ENCODE results near the gene CYP46A1. TPM values are rescaled to one million over a fixed set of nuclear protein-coding genes. Genes with fewer than 3 reads are reported as not detected.

The CYP46A1 gene
- total and polyA plus RNA-seq, 7 experiments from 2014 or later, result 0.02 to 0.34 (median 0.23) TPM; not detected in 1

DNA sequence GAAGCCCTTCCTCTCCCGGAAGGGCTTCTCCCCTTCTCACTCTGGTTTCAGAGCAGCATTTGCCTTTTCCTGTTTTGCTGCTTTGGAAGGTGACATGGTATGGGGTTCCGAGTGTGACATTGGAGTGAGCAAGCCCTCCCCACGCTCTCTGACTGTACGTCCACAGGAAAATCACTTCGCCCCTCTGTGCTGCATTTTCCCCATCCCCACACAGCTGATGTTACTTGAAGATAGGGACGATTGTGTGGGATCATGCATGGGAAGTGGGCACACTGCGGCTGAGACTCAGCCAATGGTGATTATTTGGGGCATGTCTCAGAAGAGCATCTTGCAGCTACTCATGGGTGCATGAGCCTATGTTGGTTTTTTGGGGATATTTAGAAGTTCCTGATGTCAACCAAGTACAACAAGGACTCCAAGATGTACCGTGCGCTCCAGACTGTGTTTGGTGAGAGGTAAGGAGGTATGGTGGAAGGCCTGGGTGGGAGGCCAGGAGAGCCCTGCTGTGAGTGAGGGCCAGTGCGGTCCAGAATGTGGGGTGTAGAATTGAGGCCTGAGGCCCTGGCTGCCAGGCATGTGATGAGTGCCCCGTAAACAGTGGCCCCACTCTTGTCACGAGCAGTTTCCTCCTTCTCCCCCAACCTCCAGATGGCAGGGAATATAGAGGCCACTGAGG, 15.1 kb downstream of the CYP46A1 start:
- no peak overlapping the region for H3K4me3 ChIP-seq (ENCODE audit: low read length)
- H3K27me3 ChIP-seq (ENCODE audit: control insufficient read depth in 2 of 2, insufficient read depth in 2 of 2, low read length in 2 of 2), result no peaks in the 10 kb centered on the region
- peaks cover 3 to 13% (median 9%) of the 10 kb centered on the region in 5 donors for H3K36me3 Mint-ChIP-seq
- intact Hi-C loops (cut with micrococcal nuclease), result no loop called here
- no peak overlapping the region for H3K27ac ChIP-seq (ENCODE audit: low read depth, low read length)
- H3K9me3 ChIP-seq (ENCODE audit: control insufficient read depth in 2 of 3, low read length in 3 of 3), result peaks cover 0 to 10% (median 0%) of the 10 kb centered on the region in 3 experiments
- H3K4me1 ChIP-seq (ENCODE audit: control insufficient read depth in 2 of 2, insufficient read depth in 2 of 2, low read length in 2 of 2), result peaks cover 0 to 6% of the 10 kb centered on the region in 2 donors
- H3K4me1 Mint-ChIP-seq, result peaks cover 0 to 5% (median 0%) of the 10 kb centered on the region in 7 donors
- peak overlapping the region in 1 of 10 donors; percentile 40 for H3K4me3 Mint-ChIP-seq
- no peak overlapping the region for H3K27ac Mint-ChIP-seq
- DNase-seq (no peak), ATAC-seq (no peak)
- peaks cover under 1 to 24% (median 12%) of the 10 kb centered on the region in 5 donors for H3K27me3 Mint-ChIP-seq
- H3K36me3 ChIP-seq (ENCODE audit: control insufficient read depth in 2 of 3, insufficient read depth in 3 of 3, low read length in 3 of 3), result no peaks in the 10 kb centered on the region
- POLR2A ChIA-PET, result no interaction called here
- H3K9me3 Mint-ChIP-seq, result peaks cover 10 to 26% (median 12%) of the 10 kb centered on the region in 11 donors
- CTCF ChIA-PET, result no interaction called here

DNA sequence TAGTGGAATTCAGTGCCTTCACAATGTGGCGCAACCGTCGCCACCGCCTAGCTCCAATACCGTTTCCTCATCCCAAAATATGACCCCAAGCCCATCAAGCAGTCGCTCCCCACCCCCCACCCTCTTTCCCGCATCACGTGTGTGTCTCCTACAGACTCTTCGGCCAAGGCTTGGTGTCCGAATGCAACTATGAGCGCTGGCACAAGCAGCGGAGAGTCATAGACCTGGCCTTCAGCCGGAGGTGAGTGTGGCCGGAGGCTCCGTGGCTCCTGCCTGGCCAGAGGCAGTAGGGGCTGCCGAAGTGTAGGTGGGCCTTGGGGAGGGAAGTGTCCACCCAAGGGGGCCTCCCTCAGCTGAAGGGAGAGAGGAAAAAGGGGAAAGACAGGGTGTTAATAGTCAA, 15.8 kb downstream of the CYP46A1 start:
- no peak overlapping the region for H3K4me3 Mint-ChIP-seq
- Histone ChIP-seq H3K27me3 (ENCODE audit: control insufficient read depth in 2 of 2, insufficient read depth in 2 of 2, low read length in 2 of 2) (no peaks in the 10 kb centered on the region), H3K9me3 (ENCODE audit: control insufficient read depth in 2 of 3, low read length in 3 of 3) (peaks cover 0 to 10% (median 0%) of the 10 kb centered on the region in 3 experiments), H3K4me1 (ENCODE audit: control insufficient read depth in 2 of 2, insufficient read depth in 2 of 2, low read length in 2 of 2) (peaks cover 0 to 6% of the 10 kb centered on the region in 2 donors), H3K27ac (ENCODE audit: low read depth, low read length) (no peak overlapping the region), H3K4me3 (ENCODE audit: low read length) (no peak overlapping the region), H3K36me3 (ENCODE audit: control insufficient read depth in 2 of 3, insufficient read depth in 3 of 3, low read length in 3 of 3) (no peaks in the 10 kb centered on the region)
- H3K36me3 Mint-ChIP-seq, result peaks cover 6 to 18% (median 9%) of the 10 kb centered on the region in 5 donors
- DNase-seq (no peak), ATAC-seq (no peak)
- ChIA-PET CTCF (interaction anchor here (1.5 kb wide), 1 partner anchor 11 kb away, joined by 4 read pairs; no protein-coding TSS in a partner anchor), POLR2A (no interaction called here)
- intact Hi-C loops (cut with micrococcal nuclease), result no loop called here
- peaks cover 0 to 5% (median 0%) of the 10 kb centered on the region in 7 donors for H3K4me1 Mint-ChIP-seq
- peaks cover 10 to 33% (median 17%) of the 10 kb centered on the region in 11 donors for H3K9me3 Mint-ChIP-seq
- H3K27me3 Mint-ChIP-seq, result peaks cover 6 to 24% (median 12%) of the 10 kb centered on the region in 5 donors
- no peak overlapping the region for H3K27ac Mint-ChIP-seq

DNA sequence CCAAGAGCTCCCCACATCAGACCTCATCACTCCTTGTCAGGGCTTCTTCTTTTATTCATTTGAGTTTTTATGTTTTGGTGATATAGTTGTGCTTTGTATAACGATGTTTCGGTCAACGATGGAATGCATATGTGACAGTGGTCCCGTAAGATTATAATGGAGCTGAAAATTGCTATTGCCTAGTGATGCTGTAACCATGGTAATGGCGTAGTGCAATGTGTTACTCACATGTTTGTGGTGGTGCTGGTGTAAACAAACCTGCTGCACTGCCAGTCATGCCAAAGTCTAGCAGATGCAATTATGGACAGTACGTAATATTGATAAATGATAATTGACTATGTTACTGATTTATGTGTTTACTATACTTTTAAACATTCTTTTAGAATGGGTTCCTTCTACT, 16.3 kb downstream of the CYP46A1 start:
- H3K36me3 Mint-ChIP-seq, result peaks cover 6 to 18% (median 9%) of the 10 kb centered on the region in 5 donors
- no peak overlapping the region for H3K27ac ChIP-seq (ENCODE audit: low read depth, low read length)
- no peak for DNase-seq
- H3K36me3 ChIP-seq (ENCODE audit: control insufficient read depth in 2 of 3, insufficient read depth in 3 of 3, low read length in 3 of 3), result no peaks in the 10 kb centered on the region
- peaks cover 6 to 24% (median 12%) of the 10 kb centered on the region in 5 donors for H3K27me3 Mint-ChIP-seq
- no peak for ATAC-seq
- H3K9me3 Mint-ChIP-seq, result peaks cover 10 to 34% (median 17%) of the 10 kb centered on the region in 11 donors
- H3K27ac Mint-ChIP-seq, result no peak overlapping the region
- H3K4me1 ChIP-seq (ENCODE audit: control insufficient read depth in 2 of 2, insufficient read depth in 2 of 2, low read length in 2 of 2), result peaks cover 0 to 6% of the 10 kb centered on the region in 2 donors
- no peak overlapping the region for H3K4me3 Mint-ChIP-seq
- ChIA-PET POLR2A (no interaction called here), CTCF (interaction anchor here (0.9 to 1.5 kb wide), 2 partner anchors 11 to 17 kb away, joined by 3 to 4 read pairs; no protein-coding TSS in a partner anchor)
- peaks cover 0 to 5% (median 0%) of the 10 kb centered on the region in 7 donors for H3K4me1 Mint-ChIP-seq
- H3K27me3 ChIP-seq (ENCODE audit: control insufficient read depth in 2 of 2, insufficient read depth in 2 of 2, low read length in 2 of 2), result no peaks in the 10 kb centered on the region
- no peak overlapping the region for H3K4me3 ChIP-seq (ENCODE audit: low read length)
- intact Hi-C loops (cut with micrococcal nuclease), result no loop called here
- H3K9me3 ChIP-seq (ENCODE audit: control insufficient read depth in 2 of 3, low read length in 3 of 3), result peaks cover 0 to 10% (median 0%) of the 10 kb centered on the region in 3 experiments

DNA sequence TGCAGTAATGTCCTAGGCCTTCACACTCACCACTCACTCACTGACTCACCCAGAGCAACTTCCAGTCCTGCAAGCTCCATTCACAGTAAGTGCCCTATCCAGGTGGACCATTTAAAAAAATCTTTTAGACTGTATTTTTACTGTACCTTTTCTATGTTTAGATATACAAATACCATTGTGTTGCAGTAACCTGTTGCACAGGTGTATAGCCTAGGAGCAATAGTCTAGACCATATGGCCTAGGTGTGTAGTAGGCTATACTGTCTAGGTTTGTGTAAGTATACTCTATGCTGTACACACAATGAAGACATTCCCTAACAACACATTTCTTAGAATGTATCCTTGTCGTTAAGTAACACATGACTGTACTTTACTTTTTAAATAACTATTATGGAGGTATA, 17.2 kb downstream of the CYP46A1 start:
- Histone ChIP-seq H3K9me3 (ENCODE audit: control insufficient read depth in 2 of 3, low read length in 3 of 3) (peaks cover 0 to 10% (median 0%) of the 10 kb centered on the region in 3 experiments), H3K27ac (ENCODE audit: low read depth, low read length) (no peak overlapping the region), H3K4me3 (ENCODE audit: low read length) (no peak overlapping the region), H3K4me1 (ENCODE audit: control insufficient read depth in 2 of 2, insufficient read depth in 2 of 2, low read length in 2 of 2) (peaks cover 0 to 6% of the 10 kb centered on the region in 2 donors), H3K36me3 (ENCODE audit: control insufficient read depth in 2 of 3, insufficient read depth in 3 of 3, low read length in 3 of 3) (no peaks in the 10 kb centered on the region), H3K27me3 (ENCODE audit: control insufficient read depth in 2 of 2, insufficient read depth in 2 of 2, low read length in 2 of 2) (no peaks in the 10 kb centered on the region)
- no peak overlapping the region for H3K4me3 Mint-ChIP-seq
- peaks cover 6 to 18% (median 9%) of the 10 kb centered on the region in 5 donors for H3K36me3 Mint-ChIP-seq
- CTCF ChIA-PET, result interaction anchor here (1.5 kb wide), 1 partner anchor 12 kb away, joined by 4 read pairs; no protein-coding TSS in a partner anchor
- POLR2A ChIA-PET, result no interaction called here
- no peak overlapping the region for H3K27ac Mint-ChIP-seq
- H3K4me1 Mint-ChIP-seq, result peaks cover 0 to 5% (median 0%) of the 10 kb centered on the region in 7 donors
- ATAC-seq (no peak), DNase-seq (no peak)
- H3K9me3 Mint-ChIP-seq, result peaks cover 10 to 34% (median 17%) of the 10 kb centered on the region in 11 donors
- peaks cover 6 to 24% (median 12%) of the 10 kb centered on the region in 5 donors for H3K27me3 Mint-ChIP-seq
- intact Hi-C loops (cut with micrococcal nuclease), result no loop called here

DNA sequence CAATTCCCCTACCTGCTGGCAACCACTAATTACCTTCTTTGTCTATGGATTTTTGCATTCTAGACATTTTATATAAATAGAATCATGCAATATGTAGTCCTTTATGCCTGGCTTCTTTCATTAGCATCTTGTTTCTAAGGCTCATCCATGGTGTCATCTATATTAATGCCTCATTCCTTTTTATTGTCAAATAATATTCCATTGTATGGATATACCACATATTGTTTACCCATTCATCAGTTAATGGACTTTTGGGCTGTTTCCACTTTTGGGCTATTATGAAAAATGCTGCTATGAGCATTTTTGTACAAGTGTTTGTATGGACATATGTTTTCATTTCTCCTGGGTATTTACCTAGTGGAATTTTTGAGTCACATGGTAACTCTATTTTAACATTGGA, 18.0 kb downstream of the CYP46A1 start:
- H3K4me1 ChIP-seq (ENCODE audit: control insufficient read depth in 2 of 2, insufficient read depth in 2 of 2, low read length in 2 of 2), result peaks cover 0 to 6% of the 10 kb centered on the region in 2 donors
- ChIA-PET CTCF (no interaction called here), POLR2A (no interaction called here)
- no peak overlapping the region for H3K4me3 Mint-ChIP-seq
- no peak overlapping the region for H3K27ac ChIP-seq (ENCODE audit: low read depth, low read length)
- peaks cover 0 to 10% (median 0%) of the 10 kb centered on the region in 3 experiments for H3K9me3 ChIP-seq (ENCODE audit: control insufficient read depth in 2 of 3, low read length in 3 of 3)
- H3K4me3 ChIP-seq (ENCODE audit: low read length), result no peak overlapping the region
- no peaks in the 10 kb centered on the region for H3K36me3 ChIP-seq (ENCODE audit: control insufficient read depth in 2 of 3, insufficient read depth in 3 of 3, low read length in 3 of 3)
- H3K27me3 Mint-ChIP-seq, result peaks cover 6 to 24% (median 9%) of the 10 kb centered on the region in 5 donors
- H3K4me1 Mint-ChIP-seq, result peaks cover 0 to 5% (median 0%) of the 10 kb centered on the region in 7 donors
- no peaks in the 10 kb centered on the region for H3K27me3 ChIP-seq (ENCODE audit: control insufficient read depth in 2 of 2, insufficient read depth in 2 of 2, low read length in 2 of 2)
- peaks cover 10 to 34% (median 17%) of the 10 kb centered on the region in 11 donors for H3K9me3 Mint-ChIP-seq
- no peak overlapping the region for H3K27ac Mint-ChIP-seq
- intact Hi-C loops (cut with micrococcal nuclease), result no loop called here
- ATAC-seq, result no peak
- DNase-seq, result no peak
- peaks cover 6 to 18% (median 9%) of the 10 kb centered on the region in 5 donors for H3K36me3 Mint-ChIP-seq

DNA sequence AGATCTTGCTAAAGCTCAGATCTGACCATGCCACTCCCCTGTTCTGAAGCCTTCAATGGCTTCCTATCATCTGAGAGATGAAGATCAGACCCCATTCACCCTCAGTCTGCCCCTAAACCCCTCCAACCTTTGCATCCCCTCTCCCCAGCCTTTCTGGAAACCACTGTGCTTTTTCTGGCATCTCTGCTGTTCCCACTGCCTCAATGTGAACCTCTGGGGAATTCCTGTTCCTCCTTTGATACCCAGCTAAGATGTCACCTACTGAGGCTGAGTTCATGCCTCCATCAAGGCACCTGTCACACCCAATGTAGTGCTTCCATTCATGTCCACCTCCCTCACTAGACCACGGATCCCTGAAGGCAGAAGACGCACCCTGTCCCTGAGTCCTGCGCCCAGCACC, 19.3 kb downstream of the CYP46A1 start:
- intact Hi-C loops (cut with micrococcal nuclease), result no loop called here
- no peak overlapping the region for H3K27ac Mint-ChIP-seq
- Histone ChIP-seq H3K27ac (ENCODE audit: low read depth, low read length) (no peak overlapping the region), H3K4me1 (ENCODE audit: control insufficient read depth in 2 of 2, insufficient read depth in 2 of 2, low read length in 2 of 2) (peaks cover 0 to 6% of the 10 kb centered on the region in 2 donors), H3K27me3 (ENCODE audit: control insufficient read depth in 2 of 2, insufficient read depth in 2 of 2, low read length in 2 of 2) (no peaks in the 10 kb centered on the region), H3K36me3 (ENCODE audit: control insufficient read depth in 2 of 3, insufficient read depth in 3 of 3, low read length in 3 of 3) (no peaks in the 10 kb centered on the region), H3K9me3 (ENCODE audit: control insufficient read depth in 2 of 3, low read length in 3 of 3) (peaks cover 0 to 10% (median 0%) of the 10 kb centered on the region in 3 experiments), H3K4me3 (ENCODE audit: low read length) (no peak overlapping the region)
- ChIA-PET POLR2A (no interaction called here), CTCF (no interaction called here)
- peaks cover 0 to 5% (median 0%) of the 10 kb centered on the region in 7 donors for H3K4me1 Mint-ChIP-seq
- H3K36me3 Mint-ChIP-seq, result peaks cover 6 to 18% (median 9%) of the 10 kb centered on the region in 5 donors
- ATAC-seq, result no peak
- peaks cover 10 to 34% (median 17%) of the 10 kb centered on the region in 11 donors for H3K9me3 Mint-ChIP-seq
- H3K4me3 Mint-ChIP-seq, result no peak overlapping the region
- no peak for DNase-seq
- peaks cover 3 to 18% (median 7%) of the 10 kb centered on the region in 5 donors for H3K27me3 Mint-ChIP-seq

Data from naive thymus-derived CD4-positive, alpha-beta T cell (primary cell).